Glutamatergic neuron (in vitro differentiated cells): ENCODE data around the gene C2CD4D. TPM values are rescaled to one million over a fixed set of nuclear protein-coding genes. Genes with fewer than 3 reads are reported as not detected.

Experiments used
- DNase-seq: peaks from one replicate; pipeline ENCODE4 v3.0.0; 2022
- H3K27ac Mint-ChIP-seq: one replicate; pipeline ENCODE4 v1.8.0; 2020; ENCODE audit warnings: mild to moderate bottlenecking, mixed read lengths, inconsistent platforms; ENCODE audit not compliant: unreplicated experiment
- H3K27me3 Mint-ChIP-seq: one replicate; pipeline ENCODE4 v1.8.0; 2020; ENCODE audit warnings: mild to moderate bottlenecking, moderate library complexity, mixed read lengths, inconsistent platforms; ENCODE audit not compliant: unreplicated experiment
- H3K36me3 Mint-ChIP-seq: one replicate; pipeline ENCODE4 v1.8.0; 2020; ENCODE audit warnings: mild to moderate bottlenecking, mixed read lengths, inconsistent platforms; ENCODE audit not compliant: unreplicated experiment
- H3K4me1 Mint-ChIP-seq: one replicate; pipeline ENCODE4 v1.8.0; 2020; ENCODE audit warnings: mild to moderate bottlenecking, low read depth, mixed read lengths, inconsistent platforms; ENCODE audit not compliant: unreplicated experiment
- H3K4me3 Mint-ChIP-seq: one replicate; pipeline ENCODE4 v1.8.0; 2020; ENCODE audit warnings: mild to moderate bottlenecking, mixed read lengths, inconsistent platforms; ENCODE audit not compliant: unreplicated experiment
- H3K9me3 Mint-ChIP-seq: one replicate; pipeline ENCODE4 v1.8.0; 2020; ENCODE audit warnings: mild to moderate bottlenecking, moderate library complexity, mixed read lengths, inconsistent platforms; ENCODE audit not compliant: unreplicated experiment
- CTCF ChIP-seq: fragments of 200-600 bp; sonication (generic); IDR thresholded peaks from one replicate; pipeline ENCODE4 v1.5.0; 2021; ENCODE audit not compliant: partially characterized antibody, unreplicated experiment
- total RNA-seq: library from RNA; stranded (reverse); fragmentation: NEBNext Ultra II Directional; extraction: Animal tissue kit (Norgen Biotek cat#: 25700); gene quantifications from one replicate; pipeline ENCODE4 v1.2.1, GENCODE V29; 2021; ENCODE audit not compliant: unreplicated experiment

The C2CD4D gene
- total RNA-seq, 1 donor from 2014 or later: not detected

- H3K27me3 Mint-ChIP-seq: peaks cover 18% of the 10 kb centered on the region
- DNase-seq: no peak
- H3K27ac Mint-ChIP-seq: no peak overlapping the region
- peaks cover 7% of the 10 kb centered on the region for H3K9me3 Mint-ChIP-seq
- peaks cover 10% of the 10 kb centered on the region for H3K4me1 Mint-ChIP-seq
- no peak overlapping the region for H3K4me3 Mint-ChIP-seq
- TF ChIP-seq CTCF: no peak
- H3K36me3 Mint-ChIP-seq: no peaks in the 10 kb centered on the region
These were observed 7.2 kb downstream of the C2CD4D start for GRCh38 chr1:151832318-151832980.

- peaks cover 10% of the 10 kb centered on the region for H3K4me1 Mint-ChIP-seq
- no peak for DNase-seq
- H3K27me3 Mint-ChIP-seq: peaks cover 15% of the 10 kb centered on the region
- H3K36me3 Mint-ChIP-seq: no peaks in the 10 kb centered on the region
- peaks cover 6% of the 10 kb centered on the region for H3K9me3 Mint-ChIP-seq
- no peak within 1 kb of the TSS for H3K4me3 Mint-ChIP-seq
- no peak for TF ChIP-seq CTCF
- H3K27ac Mint-ChIP-seq: no peak within 1 kb of the TSS
These were observed 8.0 kb downstream of the C2CD4D start, which contains the start of gene RORC for GRCh38 chr1:151831605-151832004. Gene RORC, minus strand, starts transcription at chr1:151831802. Its CDS starts 38 bp downstream, at chr1:151831764.

- H3K4me1 Mint-ChIP-seq: peaks cover 7% of the 10 kb centered on the region
- H3K4me3 Mint-ChIP-seq: no peak overlapping the region
These were observed 8.4 kb downstream of the C2CD4D start for GRCh38 chr1:151831256-151831591.

GRCh38 chr1:151830055-151830454, 9.6 kb downstream of the C2CD4D start:
- peaks cover 3% of the 10 kb centered on the region for H3K9me3 Mint-ChIP-seq
- peaks cover 13% of the 10 kb centered on the region for H3K27me3 Mint-ChIP-seq
- H3K4me1 Mint-ChIP-seq: peaks cover 7% of the 10 kb centered on the region
- no peak for DNase-seq
- no peak for TF ChIP-seq CTCF
- H3K36me3 Mint-ChIP-seq: no peaks in the 10 kb centered on the region
- H3K4me3 Mint-ChIP-seq: no peak overlapping the region
- H3K27ac Mint-ChIP-seq: no peak overlapping the region

More at GRCh38 chr1:151831256-151831591, 8.4 kb downstream of the C2CD4D start:
- TF ChIP-seq CTCF: no peak
- Mint-ChIP-seq H3K27me3 (peaks cover 12% of the 10 kb centered on the region), H3K9me3 (peaks cover 3% of the 10 kb centered on the region), H3K27ac (no peak overlapping the region), H3K36me3 (no peaks in the 10 kb centered on the region)
- no peak for DNase-seq

GRCh38 chr1:151829352-151830046, 10.1 kb downstream of the C2CD4D start:
- no peak for TF ChIP-seq CTCF
- no peak overlapping the region for H3K4me3 Mint-ChIP-seq
- H3K27me3 Mint-ChIP-seq: peaks cover 16% of the 10 kb centered on the region
- peaks cover 7% of the 10 kb centered on the region for H3K4me1 Mint-ChIP-seq
- H3K36me3 Mint-ChIP-seq: no peaks in the 10 kb centered on the region
- DNase-seq: no peak
- H3K27ac Mint-ChIP-seq: peak overlapping the region; percentile 13
- peaks cover 3% of the 10 kb centered on the region for H3K9me3 Mint-ChIP-seq
